Cardiac muscle cell (in vitro differentiated cells and primary cell): ENCODE measurements around the gene SNX19. TPM values are rescaled to one million over a fixed set of nuclear protein-coding genes. Genes with fewer than 3 reads are reported as not detected.
A peak's percentile ranks its signal among the peaks of the same experiment; 100 is the strongest.

Experiments
- DNase-seq, 2 donors: peaks; one replicate each; pipeline versions ENCODE4 v3.0.0 to v3.0.0-alpha.2; 2010 to 2017; ENCODE audit warnings: low read depth in 1 of 2, low spot score in 1 of 2
- H3K27ac ChIP-seq: fragments of 200-600 bp; sonication (generic); 2 replicates; pipeline ENCODE4 v1.5.1; 2016
- H3K27me3 ChIP-seq: fragments of 200-600 bp; sonication (generic); 2 replicates; pipeline ENCODE4 v1.6.0; 2016; ENCODE audit warnings: control low read depth
- H3K36me3 ChIP-seq: fragments of 200-600 bp; sonication (generic); 2 replicates; pipeline ENCODE4 v1.5.1; 2016; ENCODE audit warnings: control low read depth
- H3K4me1 ChIP-seq: fragments of 200-600 bp; sonication (generic); 2 replicates; pipeline ENCODE4 v1.8.1; 2017; ENCODE audit warnings: low read depth, mild to moderate bottlenecking, mixed run types
- H3K4me3 ChIP-seq: fragments of 200-600 bp; sonication (generic); 2 replicates; pipeline ENCODE4 v1.5.1; 2016; ENCODE audit warnings: mild to moderate bottlenecking
- H3K9me3 ChIP-seq: fragments of 200-600 bp; sonication (generic); 2 replicates; pipeline ENCODE4 v1.5.1; 2017; ENCODE audit warnings: low read depth, mild to moderate bottlenecking, control low read depth
- polyA plus RNA-seq: library from polyadenylated mRNA; unstranded; fragments of >200 nt; fragmentation: Nextera tagmentation; extraction: Ambion mirVana; gene quantifications from 2 replicates; pipeline ENCODE4 v1.2.1, GENCODE V29; 2016
- total RNA-seq: library from RNA; depleted of rRNA; stranded (reverse); fragments of >200 nt; gene quantifications from 2 replicates; pipeline ENCODE4 v1.2.3, GENCODE V29; 2016
- TF ChIP-seq, protein P1 (sequence below): IDR thresholded peaks from 2 replicates; pipeline ENCODE4 v1.5.1; 2012; ENCODE audit warnings: low read depth, mild to moderate bottlenecking, low read length

SNX19 gene
- total and polyA plus RNA-seq, 2 experiments from 2014 or later: 25.7 to 60.7 TPM

DNA sequence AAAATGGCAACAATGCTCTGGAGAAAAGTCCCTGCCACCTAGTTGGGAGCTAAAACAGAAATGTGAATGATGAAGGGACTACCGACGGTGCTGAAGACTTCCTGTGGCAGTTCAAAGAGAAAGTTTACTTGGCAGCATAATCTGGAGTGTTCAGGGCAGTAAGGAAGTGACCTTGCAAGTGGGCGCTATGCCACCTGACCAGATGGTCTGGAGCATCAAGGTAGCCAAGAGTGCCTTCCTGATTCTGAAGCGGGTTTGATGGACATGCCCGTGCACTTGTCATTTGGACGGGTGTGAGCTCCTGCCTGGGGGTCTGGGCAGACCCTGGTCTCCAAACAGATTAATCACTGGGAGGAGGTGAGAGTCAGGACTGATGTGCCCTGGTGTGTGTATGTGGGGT is 1.8 kb upstream of the SNX19 start:
- Histone ChIP-seq H3K27ac (no peak overlapping the region), H3K27me3 (peaks cover 4% of the 10 kb centered on the region), H3K4me3 (no peak overlapping the region), H3K4me1 (no peaks in the 10 kb centered on the region), H3K9me3 (no peaks in the 10 kb centered on the region), H3K36me3 (peaks cover 9% of the 10 kb centered on the region)
- TF ChIP-seq, protein P1, sequence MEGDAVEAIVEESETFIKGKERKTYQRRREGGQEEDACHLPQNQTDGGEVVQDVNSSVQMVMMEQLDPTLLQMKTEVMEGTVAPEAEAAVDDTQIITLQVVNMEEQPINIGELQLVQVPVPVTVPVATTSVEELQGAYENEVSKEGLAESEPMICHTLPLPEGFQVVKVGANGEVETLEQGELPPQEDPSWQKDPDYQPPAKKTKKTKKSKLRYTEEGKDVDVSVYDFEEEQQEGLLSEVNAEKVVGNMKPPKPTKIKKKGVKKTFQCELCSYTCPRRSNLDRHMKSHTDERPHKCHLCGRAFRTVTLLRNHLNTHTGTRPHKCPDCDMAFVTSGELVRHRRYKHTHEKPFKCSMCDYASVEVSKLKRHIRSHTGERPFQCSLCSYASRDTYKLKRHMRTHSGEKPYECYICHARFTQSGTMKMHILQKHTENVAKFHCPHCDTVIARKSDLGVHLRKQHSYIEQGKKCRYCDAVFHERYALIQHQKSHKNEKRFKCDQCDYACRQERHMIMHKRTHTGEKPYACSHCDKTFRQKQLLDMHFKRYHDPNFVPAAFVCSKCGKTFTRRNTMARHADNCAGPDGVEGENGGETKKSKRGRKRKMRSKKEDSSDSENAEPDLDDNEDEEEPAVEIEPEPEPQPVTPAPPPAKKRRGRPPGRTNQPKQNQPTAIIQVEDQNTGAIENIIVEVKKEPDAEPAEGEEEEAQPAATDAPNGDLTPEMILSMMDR: no peak
- no peak for DNase-seq

DNA sequence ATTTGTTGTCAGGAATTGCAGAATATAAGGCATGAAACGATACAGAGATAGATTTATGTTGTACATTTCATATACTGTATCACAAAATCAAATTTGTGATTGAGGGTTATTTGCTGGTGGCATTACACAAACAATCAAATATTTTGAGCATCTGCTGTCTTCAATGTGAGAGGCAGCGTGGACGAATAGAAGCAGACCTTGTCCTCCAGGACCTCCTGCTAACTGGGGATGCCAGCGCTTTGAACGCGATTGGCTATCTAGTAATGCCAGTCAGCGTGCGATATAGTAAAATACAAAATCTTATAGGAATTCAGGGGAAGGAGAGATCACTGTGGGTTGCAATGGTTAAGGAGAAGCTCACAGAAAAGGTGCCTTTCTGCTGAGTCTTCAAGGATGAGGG is 631 bp upstream of the SNX19 start:
- no peaks in the 10 kb centered on the region for H3K4me1 ChIP-seq
- peaks cover 4% of the 10 kb centered on the region for H3K27me3 ChIP-seq
- no peak overlapping the region for H3K27ac ChIP-seq
- H3K9me3 ChIP-seq: no peaks in the 10 kb centered on the region
- TF ChIP-seq, protein P1: no peak
- H3K36me3 ChIP-seq: peaks cover 13% of the 10 kb centered on the region
- peak overlapping the region; percentile 74 for H3K4me3 ChIP-seq
- peak in 1 of 2 donors; percentile 22 for DNase-seq

DNA sequence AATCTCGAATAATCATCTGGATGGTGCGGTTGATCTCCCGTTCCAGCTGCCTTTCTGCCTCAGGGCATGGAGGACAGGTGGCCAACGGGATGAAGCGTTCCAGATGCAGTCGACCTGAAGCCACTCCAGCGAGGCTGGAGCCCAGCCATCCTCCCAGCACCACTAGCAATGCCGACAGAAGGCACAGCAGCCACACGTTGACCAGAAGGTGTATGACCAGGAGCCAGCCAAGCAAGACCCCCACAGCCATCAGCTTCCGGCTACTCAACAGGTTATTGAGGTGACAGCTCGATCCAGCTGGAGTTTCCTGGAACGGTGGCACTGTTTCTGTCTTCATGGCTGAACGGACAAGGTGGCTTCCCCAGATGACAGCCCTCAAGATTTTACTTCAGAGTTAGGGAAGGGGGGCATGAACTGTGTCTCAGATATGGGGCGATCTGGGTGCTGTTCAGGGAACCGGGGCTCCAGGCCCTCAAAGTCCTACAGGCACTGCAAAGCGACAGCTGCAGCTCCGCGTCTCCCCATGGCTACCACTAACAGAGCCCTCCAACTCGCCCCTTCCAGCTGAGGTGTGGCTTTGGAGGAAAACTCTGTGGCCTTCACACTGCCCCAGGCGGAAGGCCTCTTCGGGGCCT is 559 bp downstream of the SNX19 start:
- DNase-seq: no peak
- Histone ChIP-seq H3K9me3 (no peaks in the 10 kb centered on the region), H3K27me3 (peaks cover 4% of the 10 kb centered on the region), H3K4me1 (no peaks in the 10 kb centered on the region), H3K4me3 (peak overlapping the region; percentile 74), H3K27ac (peak overlapping the region; percentile 80), H3K36me3 (peaks cover 18% of the 10 kb centered on the region)
- TF ChIP-seq, protein P1: no peak

DNA sequence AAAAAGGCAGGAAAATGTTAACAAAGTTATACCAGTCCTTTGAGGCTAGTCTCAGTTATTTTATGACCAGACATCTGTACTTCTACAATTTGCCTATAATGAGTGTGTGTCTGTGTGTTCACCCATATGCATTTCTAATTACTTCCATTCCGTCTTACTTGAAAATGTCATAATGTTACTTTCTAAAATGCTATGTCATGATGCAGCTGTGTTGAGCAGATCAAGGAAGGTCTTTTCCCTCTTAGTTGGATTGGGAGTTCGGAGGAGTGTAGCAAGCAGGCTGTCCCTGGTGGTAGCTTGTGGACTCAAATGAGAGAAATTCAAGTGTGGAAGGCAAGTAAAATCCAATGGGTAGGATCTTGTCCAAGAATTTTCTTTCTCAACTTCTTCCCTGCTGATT is 3.0 kb downstream of the SNX19 start:
- Histone ChIP-seq H3K9me3 (no peaks in the 10 kb centered on the region), H3K27ac (no peak overlapping the region), H3K4me1 (no peaks in the 10 kb centered on the region), H3K36me3 (peaks cover 41% of the 10 kb centered on the region), H3K27me3 (peaks cover 4% of the 10 kb centered on the region), H3K4me3 (no peak overlapping the region)
- no peak for DNase-seq
- TF ChIP-seq, protein P1: no peak

GRCh38 chr11:130912552-130912951 is 3.7 kb downstream of the SNX19 start:
- H3K4me3 ChIP-seq: no peak overlapping the region
- H3K9me3 ChIP-seq: no peaks in the 10 kb centered on the region
- DNase-seq: no peak
- peaks cover 4% of the 10 kb centered on the region for H3K27me3 ChIP-seq
- peak overlapping the region; percentile 25 for H3K27ac ChIP-seq
- no peaks in the 10 kb centered on the region for H3K4me1 ChIP-seq
- peaks cover 47% of the 10 kb centered on the region for H3K36me3 ChIP-seq
- TF ChIP-seq, protein P1: no peak
